ENCODE measurements around the gene MMS19. TPM values are rescaled to one million over a fixed set of nuclear protein-coding genes. Genes with fewer than 3 reads are reported as not detected.

Gene MMS19
- total RNA-seq = 10 to 100 TPM; 89.3 to 90.5 TPM

GRCh38 chr10:97498076-97498840 lies at the start of gene MMS19:
Gene MMS19, minus strand, starts transcription at chr10:97498422. Its CDS starts 38 bp downstream, at chr10:97498384.
- H3K27me3 Mint-ChIP-seq = peaks cover 14% of the 10 kb centered on the region
- no peaks in the 10 kb centered on the region for H3K9me3 Mint-ChIP-seq
- H3K27ac Mint-ChIP-seq = peak within 1 kb of the TSS; percentile 93
- H3K4me3 Mint-ChIP-seq = peak within 1 kb of the TSS; percentile 93
- ATAC-seq (replicated peaks) = peak; percentile 92
- peaks cover 46% of the 10 kb centered on the region for H3K36me3 Mint-ChIP-seq (ENCODE audit: low read depth)
- H3K4me1 Mint-ChIP-seq = peaks cover 10% of the 10 kb centered on the region

GRCh38 chr10:97547962-97548361 lies 49.7 kb upstream of the MMS19 start:
- ATAC-seq (replicated peaks) = no peak
- H3K9me3 Mint-ChIP-seq = no peaks in the 10 kb centered on the region
- H3K4me1 Mint-ChIP-seq = peaks cover 8% of the 10 kb centered on the region
- no peaks in the 10 kb centered on the region for H3K27me3 Mint-ChIP-seq
- H3K27ac Mint-ChIP-seq = no peak overlapping the region
- no peaks in the 10 kb centered on the region for H3K36me3 Mint-ChIP-seq (ENCODE audit: low read depth)
- no peak overlapping the region for H3K4me3 Mint-ChIP-seq

- Mint-ChIP-seq H3K27me3 (no peaks in the 10 kb centered on the region), H3K4me1 (peaks cover 14% of the 10 kb centered on the region)
Measured at GRCh38 chr10:97547271-97547600, 49.0 kb upstream of the MMS19 start.

GRCh38 chr10:97546456-97547270 lies 48.4 kb upstream of the MMS19 start:
- H3K27ac Mint-ChIP-seq = peak overlapping the region; percentile 66
- H3K36me3 Mint-ChIP-seq (ENCODE audit: low read depth) = no peaks in the 10 kb centered on the region
- ATAC-seq (replicated peaks) = no peak
- no peaks in the 10 kb centered on the region for H3K27me3 Mint-ChIP-seq
- peaks cover 18% of the 10 kb centered on the region for H3K4me1 Mint-ChIP-seq
- no peak overlapping the region for H3K4me3 Mint-ChIP-seq
- no peaks in the 10 kb centered on the region for H3K9me3 Mint-ChIP-seq

More at GRCh38 chr10:97547271-97547600, 49.0 kb upstream of the MMS19 start:
- Mint-ChIP-seq H3K36me3 (ENCODE audit: low read depth) (no peaks in the 10 kb centered on the region), H3K27ac (peak overlapping the region; percentile 66), H3K9me3 (no peaks in the 10 kb centered on the region), H3K4me3 (no peak overlapping the region)
- ATAC-seq (replicated peaks) = no peak

- peak; percentile 96 for ATAC-seq (replicated peaks)
- H3K27ac Mint-ChIP-seq = peak overlapping the region; percentile 18
- H3K4me3 Mint-ChIP-seq = peak overlapping the region; percentile 32
Measured at GRCh38 chr10:97543025-97543546, 44.9 kb upstream of the MMS19 start.

GRCh38 chr10:97542169-97543024 lies 44.2 kb upstream of the MMS19 start:
- peak; percentile 71 for ATAC-seq (replicated peaks)
- H3K4me3 Mint-ChIP-seq = peak overlapping the region; percentile 32

More at GRCh38 chr10:97543025-97543546, 44.9 kb upstream of the MMS19 start:
- Mint-ChIP-seq H3K36me3 (ENCODE audit: low read depth) (no peaks in the 10 kb centered on the region), H3K9me3 (no peaks in the 10 kb centered on the region), H3K27me3 (no peaks in the 10 kb centered on the region), H3K4me1 (peaks cover 18% of the 10 kb centered on the region)

GRCh38 chr10:97540669-97541500 lies 42.7 kb upstream of the MMS19 start:
- Mint-ChIP-seq H3K27me3 (no peaks in the 10 kb centered on the region), H3K4me3 (no peak overlapping the region), H3K4me1 (peaks cover 18% of the 10 kb centered on the region), H3K9me3 (no peaks in the 10 kb centered on the region), H3K27ac (no peak overlapping the region), H3K36me3 (ENCODE audit: low read depth) (no peaks in the 10 kb centered on the region)
- ATAC-seq (replicated peaks) = no peak

More at GRCh38 chr10:97542169-97543024, 44.2 kb upstream of the MMS19 start:
- no peaks in the 10 kb centered on the region for H3K36me3 Mint-ChIP-seq (ENCODE audit: low read depth)
- H3K9me3 Mint-ChIP-seq = no peaks in the 10 kb centered on the region
- peak overlapping the region; percentile 18 for H3K27ac Mint-ChIP-seq
- H3K4me1 Mint-ChIP-seq = peaks cover 18% of the 10 kb centered on the region
- H3K27me3 Mint-ChIP-seq = no peaks in the 10 kb centered on the region

GRCh38 chr10:97539523-97540200 lies 41.4 kb upstream of the MMS19 start:
- ATAC-seq (replicated peaks) = no peak
- H3K4me3 Mint-ChIP-seq = no peak overlapping the region
- no peaks in the 10 kb centered on the region for H3K9me3 Mint-ChIP-seq
- H3K27ac Mint-ChIP-seq = no peak overlapping the region
- H3K27me3 Mint-ChIP-seq = no peaks in the 10 kb centered on the region
- no peaks in the 10 kb centered on the region for H3K36me3 Mint-ChIP-seq (ENCODE audit: low read depth)
- H3K4me1 Mint-ChIP-seq = peaks cover 18% of the 10 kb centered on the region

- Mint-ChIP-seq H3K9me3 (no peaks in the 10 kb centered on the region), H3K36me3 (ENCODE audit: low read depth) (no peaks in the 10 kb centered on the region), H3K4me3 (no peak overlapping the region), H3K27me3 (no peaks in the 10 kb centered on the region), H3K27ac (no peak overlapping the region), H3K4me1 (peaks cover 18% of the 10 kb centered on the region)
- no peak for ATAC-seq (replicated peaks)
Measured at GRCh38 chr10:97538839-97539238, 40.6 kb upstream of the MMS19 start.

GRCh38 chr10:97538411-97538810 lies 40.2 kb upstream of the MMS19 start:
- Mint-ChIP-seq H3K27ac (no peak overlapping the region), H3K4me3 (no peak overlapping the region), H3K36me3 (ENCODE audit: low read depth) (no peaks in the 10 kb centered on the region), H3K4me1 (peaks cover 14% of the 10 kb centered on the region), H3K9me3 (no peaks in the 10 kb centered on the region), H3K27me3 (no peaks in the 10 kb centered on the region)
- ATAC-seq (replicated peaks) = no peak

- H3K27me3 Mint-ChIP-seq = no peaks in the 10 kb centered on the region
- H3K9me3 Mint-ChIP-seq = no peaks in the 10 kb centered on the region
- no peak for ATAC-seq (replicated peaks)
- no peaks in the 10 kb centered on the region for H3K36me3 Mint-ChIP-seq (ENCODE audit: low read depth)
- H3K4me3 Mint-ChIP-seq = no peak overlapping the region
- no peak overlapping the region for H3K27ac Mint-ChIP-seq
- peaks cover 5% of the 10 kb centered on the region for H3K4me1 Mint-ChIP-seq
Measured at GRCh38 chr10:97537186-97537869, 39.1 kb upstream of the MMS19 start.

GRCh38 chr10:97534746-97535367 lies 36.6 kb upstream of the MMS19 start:
- Mint-ChIP-seq H3K27ac (no peak overlapping the region), H3K4me1 (no peaks in the 10 kb centered on the region), H3K4me3 (no peak overlapping the region), H3K27me3 (no peaks in the 10 kb centered on the region), H3K36me3 (ENCODE audit: low read depth) (no peaks in the 10 kb centered on the region), H3K9me3 (no peaks in the 10 kb centered on the region)
- ATAC-seq (replicated peaks) = peak; percentile 69

Measured in activated T-helper 17 cell treated with anti-CD3 and anti-CD28 coated beads, Interleukin-2, amount 50 U/mL, for 72 hours (primary cell).